ENCODE measurements around the gene EIF3B. TPM values are rescaled to one million over a fixed set of nuclear protein-coding genes. Genes with fewer than 3 reads are reported as not detected.
"Not testable (repeated sequence)": the region's sequence is repeated elsewhere in the genome, so short reads cannot be mapped to it uniquely, and the experiment has no call there.

EIF3B gene
- total and polyA plus RNA-seq, 2 of the 4 experiments (the other 2 are of a cell fraction), result 105 to 201 TPM

DNA sequence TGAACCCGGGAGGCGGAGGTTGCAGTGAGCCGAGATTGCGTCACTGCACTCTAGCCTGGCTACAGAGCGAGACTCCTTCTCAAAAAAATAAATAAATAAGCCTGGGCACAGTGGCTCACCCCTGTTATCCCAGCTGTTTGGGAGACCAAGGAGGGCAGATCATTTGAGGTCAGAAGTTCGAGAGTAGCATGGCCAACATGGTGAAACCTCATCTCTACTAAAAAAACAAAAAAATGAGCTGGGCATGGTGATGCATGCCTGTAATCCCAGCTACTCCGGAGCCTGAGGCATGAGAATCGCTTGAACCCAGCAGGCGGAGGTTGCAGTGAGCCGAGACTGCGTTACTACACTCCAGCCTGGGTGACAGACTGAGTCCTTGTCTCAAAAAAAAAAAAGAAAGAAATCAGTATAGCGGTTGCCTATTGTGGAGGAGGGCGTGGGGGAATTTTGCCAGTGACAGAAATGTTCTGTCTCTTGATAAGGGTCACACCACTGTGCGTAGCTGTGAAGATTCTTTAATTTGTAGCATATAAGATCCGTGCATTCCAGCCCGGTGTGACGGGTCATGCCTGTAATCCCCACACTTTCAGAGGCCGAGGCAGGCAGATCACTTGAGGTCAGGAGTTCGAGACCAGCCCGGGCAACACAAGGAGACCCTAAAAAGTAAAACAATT, 17.9 kb upstream of the EIF3B start:
- no peak overlapping the region for H4K91ac ChIP-seq (ENCODE audit: insufficient read depth, low read depth, low read length)
- H3K18ac ChIP-seq (ENCODE audit: low read depth, low read length), result no peak overlapping the region
- BruUV-seq (replicated peaks), result no TSS peak
- H3K4me2 ChIP-seq (ENCODE audit: low read depth, low read length), result no peak overlapping the region
- in situ Hi-C loops (cut with MboI; ENCODE audit: low sequenced_read_pairs) (no loop called here), intact Hi-C loops (cut with micrococcal nuclease) (no loop called here), dilution Hi-C loops (cut with HindIII; ENCODE audit: low sequenced_read_pairs, unreplicated experiment) (no loop called here)
- H3K27me3 ChIP-seq (ENCODE audit: control insufficient read depth, insufficient read depth, low read length), result no peaks in the 10 kb centered on the region
- H3K36me3 ChIP-seq (ENCODE audit: control insufficient read depth, insufficient read depth, low read length), result no peaks in the 10 kb centered on the region
- no peaks in the 10 kb centered on the region for H3K4me1 ChIP-seq (ENCODE audit: control insufficient read depth, insufficient read depth, low read length)
- no peak overlapping the region for H3K56ac ChIP-seq (ENCODE audit: extremely low read depth, insufficient read depth, low read length)
- WGBS, 2 experiments (ENCODE audit: extremely low coverage in 2 of 2, insufficient read length in 1 of 2), result 76% methylated on average over 9 of the region's 20 CpGs; no CpG with 5 or more reads in 1 of the 2 experiments
- H2BK20ac ChIP-seq (ENCODE audit: low read depth, low read length), result no peak overlapping the region
- H3K4ac ChIP-seq (ENCODE audit: low read depth, low read length), result no peak overlapping the region
- H4K8ac ChIP-seq (ENCODE audit: low read depth in 2 of 2, low read length in 2 of 2), result no peak overlapping the region
- no peak overlapping the region for H3K23ac ChIP-seq (ENCODE audit: low read depth, low read length)
- no peak for ATAC-seq (ENCODE audit: low read depth)
- no peaks in the 10 kb centered on the region for H3K9me3 ChIP-seq (ENCODE audit: control insufficient read depth, insufficient read depth, low read length)
- H2BK120ac ChIP-seq (ENCODE audit: low read depth, low read length), result no peak overlapping the region
- DNase-seq, result no peak
- H4K5ac ChIP-seq (ENCODE audit: low read depth, low read length), result no peak overlapping the region
- H3K9ac ChIP-seq (ENCODE audit: low read depth, low read length), result no peak overlapping the region
- H3K79me1 ChIP-seq (ENCODE audit: low read depth in 1 of 2, low read length in 2 of 2), result no peaks in the 10 kb centered on the region
- H2AFZ ChIP-seq (replicated peaks; ENCODE audit: low read length, poor library complexity), result no peak overlapping the region
- ChIA-PET CTCF (interaction anchor here (1.2 kb wide), 1 partner anchor 11 kb away, joined by 4 read pairs; no protein-coding TSS in a partner anchor), POLR2A (ENCODE audit: unreplicated experiment) (interaction anchor here (0.6 kb wide), 1 partner anchor 17 kb away, joined by 3 read pairs; no protein-coding TSS in a partner anchor)
- no peaks in the 10 kb centered on the region for H3K9me1 ChIP-seq (ENCODE audit: insufficient read depth, low read length)
- no peak overlapping the region for H3K4me3 ChIP-seq (ENCODE audit: insufficient read depth, low read depth, low read length)
- H3K27ac ChIP-seq (ENCODE audit: insufficient read depth, low read length), result no peak overlapping the region
- no peak for TF ChIP-seq RAD21 (IDR thresholded peaks at IDR 0.05; ENCODE audit: low read length)
- TF ChIP-seq RFX5 (IDR thresholded peaks at IDR 0.05; ENCODE audit: low read depth, low read length), result no peak
- no peak for TF ChIP-seq CHD1 (IDR thresholded peaks at IDR 0.05; ENCODE audit: low read depth, low read length)
- no peak for TF ChIP-seq CEBPB (IDR thresholded peaks at IDR 0.05; ENCODE audit: low read depth, low read length)
- no peak overlapping the region for H3K14ac ChIP-seq (replicated peaks; ENCODE audit: low read depth, low read length)
- H2AK9ac ChIP-seq (replicated peaks; ENCODE audit: low read depth, low read length, poor library complexity), result no peak overlapping the region
- no peak overlapping the region for H2AK5ac ChIP-seq (ENCODE audit: low read depth, low read length)
- no peaks in the 10 kb centered on the region for H4K20me1 ChIP-seq (ENCODE audit: insufficient read depth, low read length)
- no peak overlapping the region for H2BK5ac ChIP-seq (ENCODE audit: low read depth, low read length, poor library complexity, severe bottlenecking)
- no peak overlapping the region for H2BK15ac ChIP-seq (ENCODE audit: low read depth, low read length)

GRCh38 chr7:2347351-2348063, 7.1 kb upstream of the EIF3B start:
- H2AFZ ChIP-seq (replicated peaks; ENCODE audit: low read length, poor library complexity), result peak overlapping the region; percentile 79
- CTCF ChIA-PET, result interaction anchor here (0.6 to 1.7 kb wide), 10 partner anchors 10 to 768 kb away, joined by 3 to 9 read pairs (median 4); partner anchors contain the start of genes MRM2 and NUDT1
- peak overlapping the region; percentile 10; the same call in 1 of the 2 replicates for H3K9ac ChIP-seq (ENCODE audit: low read depth, low read length)

More at GRCh38 chr7:2347351-2348063, 7.1 kb upstream of the EIF3B start:
- H2AK5ac ChIP-seq (ENCODE audit: low read depth, low read length); H3K23ac ChIP-seq (ENCODE audit: low read depth, low read length); H3K4me1 ChIP-seq (ENCODE audit: control insufficient read depth, insufficient read depth, low read length); H3K4me3 ChIP-seq (ENCODE audit: insufficient read depth, low read depth, low read length); H3K9me3 ChIP-seq (ENCODE audit: control insufficient read depth, insufficient read depth, low read length); H2BK5ac ChIP-seq (ENCODE audit: low read depth, low read length, poor library complexity, severe bottlenecking); H4K20me1 ChIP-seq (ENCODE audit: insufficient read depth, low read length); dilution Hi-C loops (cut with HindIII; ENCODE audit: low sequenced_read_pairs, unreplicated experiment); H3K27me3 ChIP-seq (ENCODE audit: control insufficient read depth, insufficient read depth, low read length); H2BK15ac ChIP-seq (ENCODE audit: low read depth, low read length); H3K56ac ChIP-seq (ENCODE audit: extremely low read depth, insufficient read depth, low read length); DNase-seq; H3K14ac ChIP-seq (replicated peaks; ENCODE audit: low read depth, low read length); H4K91ac ChIP-seq (ENCODE audit: insufficient read depth, low read depth, low read length); H3K36me3 ChIP-seq (ENCODE audit: control insufficient read depth, insufficient read depth, low read length); H3K9me1 ChIP-seq (ENCODE audit: insufficient read depth, low read length); ATAC-seq (ENCODE audit: low read depth); H3K79me1 ChIP-seq (ENCODE audit: low read depth in 1 of 2, low read length in 2 of 2); BruUV-seq (replicated peaks); H2BK20ac ChIP-seq (ENCODE audit: low read depth, low read length): not testable (repeated sequence)
- Histone ChIP-seq H2BK120ac (ENCODE audit: low read depth, low read length) (peak overlapping the region; percentile 30), H4K5ac (ENCODE audit: low read depth, low read length) (peak overlapping the region; percentile 93), H3K4ac (ENCODE audit: low read depth, low read length) (peak overlapping the region; percentile 33), H3K27ac (ENCODE audit: insufficient read depth, low read length) (peak overlapping the region; percentile 61; the same call in 1 of the 2 replicates), H2AK9ac (replicated peaks; ENCODE audit: low read depth, low read length, poor library complexity) (peak overlapping the region; percentile 6), H3K4me2 (ENCODE audit: low read depth, low read length) (peak overlapping the region; percentile 81), H4K8ac (ENCODE audit: low read depth in 2 of 2, low read length in 2 of 2) (peak overlapping the region; percentile 38 to 69; a peak in 2 of 4 replicates), H3K18ac (ENCODE audit: low read depth, low read length) (peak overlapping the region; percentile 68; the same call in 1 of the 2 replicates)
- POLR2A ChIA-PET (ENCODE audit: unreplicated experiment), result interaction anchor here (0.6 kb wide), 1 partner anchor 99 kb away, joined by 3 read pairs; no protein-coding TSS in a partner anchor
- intact Hi-C loops (cut with micrococcal nuclease) (loop anchor here (1.0 to 2.0 kb wide), 3 partner anchors 100 to 683 kb away; partner anchors contain the start of genes MRM2 and NUDT1), in situ Hi-C loops (cut with MboI; ENCODE audit: low sequenced_read_pairs) (loop anchor here (5.0 to 10.0 kb wide), 2 partner anchors 110 to 763 kb away; no protein-coding TSS in a partner anchor)
- 73% methylated on average over 3 of the region's 15 CpGs; no CpG with 5 or more reads in 1 of the 2 experiments for WGBS, 2 experiments (ENCODE audit: extremely low coverage in 2 of 2, insufficient read length in 1 of 2)
